Stimulated activated CD4-positive, alpha-beta T cell treated with anti-CD3 and anti-CD28 coated beads, Interleukin-12 subunit alpha, Interleukin-12 subunit beta, amount 100 ng/mL, for 24 hours (primary cell): ENCODE results near the gene GPR160.
"Not testable (repeated sequence)": the region's sequence is repeated elsewhere in the genome, so short reads cannot be mapped to it uniquely, and the experiment has no call there.

Source experiments
- DNase-seq, 2 experiments: peaks; one replicate each; pipeline ENCODE4 v3.0.0-alpha.2; 2020; ENCODE audit warnings: low read depth in 2 of 2

Gene GPR160

GRCh38 chr3:170037463-170038433 lies at the start of gene GPR160:
TSS of gene GPR160 (plus strand) at chr3:170037995. CDS start at chr3:170083973, 45,978 bp downstream.
- peak; percentile 57 to 78 for DNase-seq

- no peak for DNase-seq
Measured at GRCh38 chr3:169990431-169990830, 47.4 kb upstream of the GPR160 start.

GRCh38 chr3:169992156-169992555 lies 45.6 kb upstream of the GPR160 start:
- DNase-seq: no peak

- no peak for DNase-seq
Measured at GRCh38 chr3:169992781-169993180, 45.0 kb upstream of the GPR160 start.

- no peak for DNase-seq
Measured at GRCh38 chr3:169993761-169994160, 44.0 kb upstream of the GPR160 start.

GRCh38 chr3:169996063-169996462 lies 41.7 kb upstream of the GPR160 start:
- DNase-seq: no peak

GRCh38 chr3:169998668-169999131 lies 39.1 kb upstream of the GPR160 start:
- DNase-seq: no peak

- no peak for DNase-seq
Measured at GRCh38 chr3:169999433-169999832, 38.4 kb upstream of the GPR160 start.

- DNase-seq: no peak
Measured at GRCh38 chr3:170000051-170000450, 37.7 kb upstream of the GPR160 start.

GRCh38 chr3:170002231-170002630 lies 35.6 kb upstream of the GPR160 start:
- DNase-seq: no peak

- DNase-seq: no peak
Measured at GRCh38 chr3:170002879-170003278, 34.9 kb upstream of the GPR160 start.

GRCh38 chr3:170003881-170004356 lies 33.9 kb upstream of the GPR160 start:
- no peak for DNase-seq

- no peak for DNase-seq
Measured at GRCh38 chr3:170007031-170007663, 30.6 kb upstream of the GPR160 start.

- no peak for DNase-seq
Measured at GRCh38 chr3:170010498-170010897, 27.3 kb upstream of the GPR160 start.

GRCh38 chr3:170012683-170013400 lies 25.0 kb upstream of the GPR160 start:
- DNase-seq: no peak

- DNase-seq: no peak
Measured at GRCh38 chr3:170016057-170016456, 21.7 kb upstream of the GPR160 start.

GRCh38 chr3:170019306-170019705 lies 18.5 kb upstream of the GPR160 start:
- not testable (repeated sequence) for DNase-seq

- DNase-seq: no peak
Measured at GRCh38 chr3:170021083-170021482, 16.7 kb upstream of the GPR160 start.

GRCh38 chr3:170022336-170022735 lies 15.5 kb upstream of the GPR160 start:
- no peak for DNase-seq

- no peak for DNase-seq
Measured at GRCh38 chr3:170023165-170023564, 14.6 kb upstream of the GPR160 start.

- no peak for DNase-seq
Measured at GRCh38 chr3:170024581-170024980, 13.2 kb upstream of the GPR160 start.
